OCI-LY1 (cell line): ENCODE measurements around the gene POLE.

Experiments used
- EZH2 ChIP-seq: fragments of 200-600 bp; sonication (generic), shearing (Covaris generic); IDR thresholded peaks from 2 replicates; pipeline ENCODE4 v1.8.0; 2017; ENCODE audit warnings: borderline replicate concordance, mixed run types, mild to moderate bottlenecking, antibody characterized with exemption, low read length, moderate library complexity, mixed read lengths
- TF ChIP-seq, protein P1 (sequence below): fragments of 200-600 bp; sonication (generic), shearing (Covaris generic); IDR thresholded peaks from 2 replicates; pipeline ENCODE4 v1.5.1; 2017; ENCODE audit warnings: mild to moderate bottlenecking, antibody characterized with exemption, low read length, moderate library complexity, mixed read lengths

GRCh38 chr12:132614861-132615578 lies 72.1 kb downstream of the POLE start:
- TF ChIP-seq, protein P1, sequence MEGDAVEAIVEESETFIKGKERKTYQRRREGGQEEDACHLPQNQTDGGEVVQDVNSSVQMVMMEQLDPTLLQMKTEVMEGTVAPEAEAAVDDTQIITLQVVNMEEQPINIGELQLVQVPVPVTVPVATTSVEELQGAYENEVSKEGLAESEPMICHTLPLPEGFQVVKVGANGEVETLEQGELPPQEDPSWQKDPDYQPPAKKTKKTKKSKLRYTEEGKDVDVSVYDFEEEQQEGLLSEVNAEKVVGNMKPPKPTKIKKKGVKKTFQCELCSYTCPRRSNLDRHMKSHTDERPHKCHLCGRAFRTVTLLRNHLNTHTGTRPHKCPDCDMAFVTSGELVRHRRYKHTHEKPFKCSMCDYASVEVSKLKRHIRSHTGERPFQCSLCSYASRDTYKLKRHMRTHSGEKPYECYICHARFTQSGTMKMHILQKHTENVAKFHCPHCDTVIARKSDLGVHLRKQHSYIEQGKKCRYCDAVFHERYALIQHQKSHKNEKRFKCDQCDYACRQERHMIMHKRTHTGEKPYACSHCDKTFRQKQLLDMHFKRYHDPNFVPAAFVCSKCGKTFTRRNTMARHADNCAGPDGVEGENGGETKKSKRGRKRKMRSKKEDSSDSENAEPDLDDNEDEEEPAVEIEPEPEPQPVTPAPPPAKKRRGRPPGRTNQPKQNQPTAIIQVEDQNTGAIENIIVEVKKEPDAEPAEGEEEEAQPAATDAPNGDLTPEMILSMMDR = peak; percentile 82
- TF ChIP-seq EZH2 = no peak
